ENCODE measurements around the gene ECM2. TPM values are rescaled to one million over a fixed set of nuclear protein-coding genes. Genes with fewer than 3 reads are reported as not detected.

The ECM2 gene
- total and polyA plus RNA-seq, 2 of the 13 experiments (the other 11 are each of a cell fraction or from before 2014, with no cell fraction given), result 0.37 TPM; not detected in 1

- Histone ChIP-seq H3K79me2 (ENCODE audit: insufficient read depth, low read length) (no peaks in the 10 kb centered on the region), H3K27me3 (ENCODE audit: control insufficient read depth in 1 of 2, insufficient read depth in 2 of 2, low read length in 2 of 2) (no peaks in the 10 kb centered on the region), H2AFZ (ENCODE audit: low read length) (no peak overlapping the region), H3K4me3 (replicated peaks in 1 of 3; ENCODE audit: insufficient read depth in 1 of 3, low read depth in 2 of 3, low read length in 3 of 3) (no peak overlapping the region), H3K9me3 (ENCODE audit: low read length) (no peaks in the 10 kb centered on the region), H4K20me1 (ENCODE audit: insufficient read depth, low read length) (no peaks in the 10 kb centered on the region), H3K36me3 (replicated peaks in 1 of 2; ENCODE audit: control insufficient read depth in 1 of 2, insufficient read depth in 2 of 2, low read length in 2 of 2) (no peaks in the 10 kb centered on the region), H3K4me1 (ENCODE audit: insufficient read depth, low read length) (no peaks in the 10 kb centered on the region), H3K9ac (ENCODE audit: insufficient read depth, low read depth, low read length) (no peak overlapping the region), H3K27ac (ENCODE audit: extremely low read length, insufficient read depth, low read length) (no peak overlapping the region), H3K4me2 (ENCODE audit: low read depth, low read length) (no peak overlapping the region)
- BruUV-seq (replicated peaks), result no TSS peak
- TF ChIP-seq, protein P1, sequence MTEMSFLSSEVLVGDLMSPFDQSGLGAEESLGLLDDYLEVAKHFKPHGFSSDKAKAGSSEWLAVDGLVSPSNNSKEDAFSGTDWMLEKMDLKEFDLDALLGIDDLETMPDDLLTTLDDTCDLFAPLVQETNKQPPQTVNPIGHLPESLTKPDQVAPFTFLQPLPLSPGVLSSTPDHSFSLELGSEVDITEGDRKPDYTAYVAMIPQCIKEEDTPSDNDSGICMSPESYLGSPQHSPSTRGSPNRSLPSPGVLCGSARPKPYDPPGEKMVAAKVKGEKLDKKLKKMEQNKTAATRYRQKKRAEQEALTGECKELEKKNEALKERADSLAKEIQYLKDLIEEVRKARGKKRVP (CRISPR knock-in tag; IDR thresholded peaks at IDR 0.05), result no peak
- TF ChIP-seq ZNF543 (CRISPR knock-in tag; IDR thresholded peaks at IDR 0.05) (no peak), GPN1 (CRISPR knock-in tag; IDR thresholded peaks at IDR 0.05; ENCODE audit: borderline replicate concordance) (no peak), JUNB (CRISPR knock-in tag; IDR thresholded peaks at IDR 0.05; ENCODE audit: borderline replicate concordance) (no peak), SOX6 (IDR thresholded peaks at IDR 0.05) (no peak), SOX6 (CRISPR knock-in tag; IDR thresholded peaks at IDR 0.05) (no peak), HNF4A (CRISPR knock-in tag; IDR thresholded peaks at IDR 0.05) (no peak), ZBTB1 (CRISPR knock-in tag; IDR thresholded peaks at IDR 0.05; ENCODE audit: borderline replicate concordance) (no peak), PCBP1 (IDR thresholded peaks at IDR 0.05; ENCODE audit: borderline replicate concordance, low read depth, low read length) (no peak)
- DNase-seq (ENCODE audit: low spot score) (no peak), FAIRE-seq (no peak), ATAC-seq (no peak)
- CTCF ChIA-PET (ENCODE audit: low intra/inter-chr PET ratio, low total read pairs), result no interaction called here
- intact Hi-C loops (cut with micrococcal nuclease; ENCODE audit: unreplicated experiment) (no loop called here), in situ Hi-C loops (cut with HindIII; ENCODE audit: extremely low pct_ligation_motif_present, low pct_unique_long_range_greater_than_20kb) (no loop called here)
- 84% methylated on average over 3 of the region's 3 CpGs for WGBS (ENCODE audit: low lambda C conversion rate)
- POLR2A ChIA-PET, result no interaction called here
These were observed 71.8 kb downstream of the ECM2 start for GRCh38 chr9:92463984-92464383.

GRCh38 chr9:92463387-92463786, 72.4 kb downstream of the ECM2 start:
- no peak overlapping the region for H3K4me2 ChIP-seq (ENCODE audit: low read depth, low read length)
- in situ Hi-C loops (cut with HindIII; ENCODE audit: extremely low pct_ligation_motif_present, low pct_unique_long_range_greater_than_20kb) (no loop called here), intact Hi-C loops (cut with micrococcal nuclease; ENCODE audit: unreplicated experiment) (no loop called here)
- TF ChIP-seq AFF4 (CRISPR knock-in tag; IDR thresholded peaks at IDR 0.05) (no peak), FIP1L1 (IDR thresholded peaks at IDR 0.05; ENCODE audit: borderline replicate concordance, insufficient read depth, low read depth, low read length) (no peak), MXI1 (IDR thresholded peaks at IDR 0.05; ENCODE audit: borderline replicate concordance, low read depth, low read length) (no peak), GABPB1 (CRISPR knock-in tag; IDR thresholded peaks at IDR 0.05) (no peak)

More at GRCh38 chr9:92463387-92463786, 72.4 kb downstream of the ECM2 start:
- Histone ChIP-seq H3K4me3 (replicated peaks in 1 of 3; ENCODE audit: insufficient read depth in 1 of 3, low read depth in 2 of 3, low read length in 3 of 3) (no peak overlapping the region), H3K9ac (ENCODE audit: insufficient read depth, low read depth, low read length) (no peak overlapping the region), H3K9me3 (ENCODE audit: low read length) (no peaks in the 10 kb centered on the region), H3K36me3 (replicated peaks in 1 of 2; ENCODE audit: control insufficient read depth in 1 of 2, insufficient read depth in 2 of 2, low read length in 2 of 2) (no peaks in the 10 kb centered on the region), H3K27ac (ENCODE audit: extremely low read length, insufficient read depth, low read length) (no peak overlapping the region), H3K79me2 (ENCODE audit: insufficient read depth, low read length) (no peaks in the 10 kb centered on the region), H3K4me1 (ENCODE audit: insufficient read depth, low read length) (no peaks in the 10 kb centered on the region), H3K27me3 (ENCODE audit: control insufficient read depth in 1 of 2, insufficient read depth in 2 of 2, low read length in 2 of 2) (no peaks in the 10 kb centered on the region), H2AFZ (ENCODE audit: low read length) (no peak overlapping the region), H4K20me1 (ENCODE audit: insufficient read depth, low read length) (no peaks in the 10 kb centered on the region)
- no TSS peak for BruUV-seq (replicated peaks)
- ATAC-seq, result no peak
- CTCF ChIA-PET (ENCODE audit: low intra/inter-chr PET ratio, low total read pairs), result no interaction called here
- POLR2A ChIA-PET, result no interaction called here
- no peak for DNase-seq (ENCODE audit: low spot score)
- no peak for FAIRE-seq

Measured in HepG2 (cell line).